HepG2 (cell line): Measurements from ENCODE around the gene IL32. TPM values are rescaled to one million over a fixed set of nuclear protein-coding genes. Genes with fewer than 3 reads are reported as not detected.

Source experiments
- ATF5 ChIP-seq: sonication (generic); formaldehyde crosslinking; IDR thresholded peaks from 2 replicates; pipeline ENCODE4 v1.4.0; 2020; ENCODE audit warnings: mild to moderate bottlenecking, low read depth, missing genetic modification reagents
- BCL3 ChIP-seq: sonication (generic); formaldehyde crosslinking; IDR thresholded peaks from 2 replicates; pipeline ENCODE4 v1.5.1; 2020; ENCODE audit warnings: mild to moderate bottlenecking, missing genetic modification reagents, moderate library complexity
- CREB1 ChIP-seq, 2 experiments: fragments of 450-650 bp in 1 of 2; IDR thresholded peaks; 2 replicates each; pipeline ENCODE4 v1.6.1; 2016 to 2017; ENCODE audit warnings: control low read depth in 1 of 2, mild to moderate bottlenecking in 1 of 2, missing compliant biosample characterization in 1 of 2, missing genetic modification characterization in 1 of 2
- ELF1 ChIP-seq: sonication (generic); formaldehyde crosslinking; IDR thresholded peaks from 2 replicates; pipeline ENCODE4 v1.4.0; 2020; ENCODE audit warnings: missing genetic modification reagents
- NR2C2 ChIP-seq: sonication (generic); formaldehyde crosslinking; IDR thresholded peaks from 2 replicates; pipeline ENCODE4 v1.4.0; 2020; ENCODE audit warnings: missing genetic modification reagents, mild to moderate bottlenecking, moderate library complexity, borderline replicate concordance
- PBX3 ChIP-seq: sonication (generic); formaldehyde crosslinking; IDR thresholded peaks from 2 replicates; pipeline ENCODE4 v1.8.1; 2023; ENCODE audit warnings: missing genetic modification reagents, inconsistent platforms, borderline replicate concordance
- POLR2AphosphoS5 ChIP-seq: IDR thresholded peaks from 2 replicates; pipeline ENCODE4 v1.6.1; 2012; ENCODE audit warnings: low read depth, low read length
- REXO4 ChIP-seq: sonication (generic); formaldehyde crosslinking; IDR thresholded peaks from 2 replicates; pipeline ENCODE4 v1.8.0; 2022; ENCODE audit warnings: missing genetic modification reagents, mild to moderate bottlenecking, borderline replicate concordance
- SRSF1 ChIP-seq: fragments of 200-400 bp; formaldehyde crosslinking; optimal IDR thresholded peaks from 2 replicates; pipeline ENCODE3; 2017; ENCODE audit warnings: mild to moderate bottlenecking, low read depth, low read length, moderate library complexity
- TRIM24 ChIP-seq: sonication (generic); formaldehyde crosslinking; IDR thresholded peaks from 2 replicates; pipeline ENCODE4 v1.8.0; 2022; ENCODE audit warnings: mild to moderate bottlenecking, missing genetic modification reagents
- ZSCAN21 ChIP-seq: sonication (generic); formaldehyde crosslinking; IDR thresholded peaks from 2 replicates; pipeline ENCODE4 v1.8.0; 2022; ENCODE audit warnings: mild to moderate bottlenecking, missing genetic modification reagents, moderate library complexity, borderline replicate concordance
- ZSCAN9 ChIP-seq: IDR thresholded peaks from 2 replicates; pipeline ENCODE4 v1.6.1; 2016; ENCODE audit warnings: borderline replicate concordance
- polyA plus RNA-seq, 8 experiments: library from polyadenylated mRNA; depleted of rRNA in 3 of 8; stranded (reverse) in 7 of 8; unstranded in 1 of 8; fragments of >200 nt; fragmentation: Illumina TruSeq in 4 of 8; extraction: Trizol in 4 of 8; gene quantifications; 2 replicates each; pipeline versions ENCODE4 v1.2.1 to v1.2.3, GENCODE V29; 2011 to 2016; ENCODE audit warnings: low read depth in 4 of 8, missing spikeins in 1 of 8, mixed read lengths in 1 of 8; ENCODE audit not compliant: insufficient read depth in 1 of 8
- total RNA-seq, 5 experiments: library from RNA; depleted of rRNA; stranded (reverse); fragments of >200 nt; fragmentation: Illumina TruSeq; extraction: Trizol; gene quantifications; 2 replicates each; pipeline ENCODE4 v1.2.3, GENCODE V29; 2016; ENCODE audit warnings: low read depth in 1 of 5
- TF ChIP-seq, protein P1 (sequence below): IDR thresholded peaks from 2 replicates; pipeline ENCODE4 v1.6.1; 2016; ENCODE audit warnings: low read depth, missing genetic modification reagents, missing compliant biosample characterization
- TF ChIP-seq, protein P2 (sequence below): sonication (generic); formaldehyde crosslinking; IDR thresholded peaks from 2 replicates; pipeline ENCODE4 v1.5.0; 2020; ENCODE audit warnings: missing genetic modification reagents
- TF ChIP-seq, protein P3 (sequence below): sonication (generic); formaldehyde crosslinking; IDR thresholded peaks from 2 replicates; pipeline ENCODE4; 2020; ENCODE audit warnings: missing genetic modification reagents, mild to moderate bottlenecking, borderline replicate concordance

Gene IL32
- total and polyA plus RNA-seq, 2 of the 13 experiments (the other 11 are each of a cell fraction or from before 2014, with no cell fraction given) = 115 to 165 TPM

GRCh38 chr16:3065069-3065741 lies at the start of gene IL32 (continued):
- TF ChIP-seq ELF1 (0 out of 2 replicates have a peak, but pooled peaks have one; percentile 23), ATF5 (no peak), SRSF1 (no peak), ZSCAN9 (CRISPR knock-in tag) (no peak), REXO4 (no peak), PBX3 (CRISPR knock-in tag) (no peak), POLR2AphosphoS5 (peak; percentile 72), BCL3 (CRISPR knock-in tag) (peak; percentile 69), ZSCAN21 (no peak), NR2C2 (peak; percentile 71; the same call in 1 of the 2 replicates), TRIM24 (CRISPR knock-in tag) (no peak), CREB1 (IDR thresholded peaks at IDR 0.05) (peak; percentile 94), CREB1 (CRISPR knock-in tag; IDR thresholded peaks at IDR 0.05) (peak; percentile 82; the same call in 1 of the 2 replicates)
- TF ChIP-seq, protein P1, sequence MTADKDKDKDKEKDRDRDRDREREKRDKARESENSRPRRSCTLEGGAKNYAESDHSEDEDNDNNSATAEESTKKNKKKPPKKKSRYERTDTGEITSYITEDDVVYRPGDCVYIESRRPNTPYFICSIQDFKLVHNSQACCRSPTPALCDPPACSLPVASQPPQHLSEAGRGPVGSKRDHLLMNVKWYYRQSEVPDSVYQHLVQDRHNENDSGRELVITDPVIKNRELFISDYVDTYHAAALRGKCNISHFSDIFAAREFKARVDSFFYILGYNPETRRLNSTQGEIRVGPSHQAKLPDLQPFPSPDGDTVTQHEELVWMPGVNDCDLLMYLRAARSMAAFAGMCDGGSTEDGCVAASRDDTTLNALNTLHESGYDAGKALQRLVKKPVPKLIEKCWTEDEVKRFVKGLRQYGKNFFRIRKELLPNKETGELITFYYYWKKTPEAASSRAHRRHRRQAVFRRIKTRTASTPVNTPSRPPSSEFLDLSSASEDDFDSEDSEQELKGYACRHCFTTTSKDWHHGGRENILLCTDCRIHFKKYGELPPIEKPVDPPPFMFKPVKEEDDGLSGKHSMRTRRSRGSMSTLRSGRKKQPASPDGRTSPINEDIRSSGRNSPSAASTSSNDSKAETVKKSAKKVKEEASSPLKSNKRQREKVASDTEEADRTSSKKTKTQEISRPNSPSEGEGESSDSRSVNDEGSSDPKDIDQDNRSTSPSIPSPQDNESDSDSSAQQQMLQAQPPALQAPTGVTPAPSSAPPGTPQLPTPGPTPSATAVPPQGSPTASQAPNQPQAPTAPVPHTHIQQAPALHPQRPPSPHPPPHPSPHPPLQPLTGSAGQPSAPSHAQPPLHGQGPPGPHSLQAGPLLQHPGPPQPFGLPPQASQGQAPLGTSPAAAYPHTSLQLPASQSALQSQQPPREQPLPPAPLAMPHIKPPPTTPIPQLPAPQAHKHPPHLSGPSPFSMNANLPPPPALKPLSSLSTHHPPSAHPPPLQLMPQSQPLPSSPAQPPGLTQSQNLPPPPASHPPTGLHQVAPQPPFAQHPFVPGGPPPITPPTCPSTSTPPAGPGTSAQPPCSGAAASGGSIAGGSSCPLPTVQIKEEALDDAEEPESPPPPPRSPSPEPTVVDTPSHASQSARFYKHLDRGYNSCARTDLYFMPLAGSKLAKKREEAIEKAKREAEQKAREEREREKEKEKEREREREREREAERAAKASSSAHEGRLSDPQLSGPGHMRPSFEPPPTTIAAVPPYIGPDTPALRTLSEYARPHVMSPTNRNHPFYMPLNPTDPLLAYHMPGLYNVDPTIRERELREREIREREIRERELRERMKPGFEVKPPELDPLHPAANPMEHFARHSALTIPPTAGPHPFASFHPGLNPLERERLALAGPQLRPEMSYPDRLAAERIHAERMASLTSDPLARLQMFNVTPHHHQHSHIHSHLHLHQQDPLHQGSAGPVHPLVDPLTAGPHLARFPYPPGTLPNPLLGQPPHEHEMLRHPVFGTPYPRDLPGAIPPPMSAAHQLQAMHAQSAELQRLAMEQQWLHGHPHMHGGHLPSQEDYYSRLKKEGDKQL (CRISPR knock-in tag) = no peak
- TF ChIP-seq, protein P2, sequence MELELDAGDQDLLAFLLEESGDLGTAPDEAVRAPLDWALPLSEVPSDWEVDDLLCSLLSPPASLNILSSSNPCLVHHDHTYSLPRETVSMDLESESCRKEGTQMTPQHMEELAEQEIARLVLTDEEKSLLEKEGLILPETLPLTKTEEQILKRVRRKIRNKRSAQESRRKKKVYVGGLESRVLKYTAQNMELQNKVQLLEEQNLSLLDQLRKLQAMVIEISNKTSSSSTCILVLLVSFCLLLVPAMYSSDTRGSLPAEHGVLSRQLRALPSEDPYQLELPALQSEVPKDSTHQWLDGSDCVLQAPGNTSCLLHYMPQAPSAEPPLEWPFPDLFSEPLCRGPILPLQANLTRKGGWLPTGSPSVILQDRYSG (CRISPR knock-in tag) = no peak
- TF ChIP-seq, protein P3, sequence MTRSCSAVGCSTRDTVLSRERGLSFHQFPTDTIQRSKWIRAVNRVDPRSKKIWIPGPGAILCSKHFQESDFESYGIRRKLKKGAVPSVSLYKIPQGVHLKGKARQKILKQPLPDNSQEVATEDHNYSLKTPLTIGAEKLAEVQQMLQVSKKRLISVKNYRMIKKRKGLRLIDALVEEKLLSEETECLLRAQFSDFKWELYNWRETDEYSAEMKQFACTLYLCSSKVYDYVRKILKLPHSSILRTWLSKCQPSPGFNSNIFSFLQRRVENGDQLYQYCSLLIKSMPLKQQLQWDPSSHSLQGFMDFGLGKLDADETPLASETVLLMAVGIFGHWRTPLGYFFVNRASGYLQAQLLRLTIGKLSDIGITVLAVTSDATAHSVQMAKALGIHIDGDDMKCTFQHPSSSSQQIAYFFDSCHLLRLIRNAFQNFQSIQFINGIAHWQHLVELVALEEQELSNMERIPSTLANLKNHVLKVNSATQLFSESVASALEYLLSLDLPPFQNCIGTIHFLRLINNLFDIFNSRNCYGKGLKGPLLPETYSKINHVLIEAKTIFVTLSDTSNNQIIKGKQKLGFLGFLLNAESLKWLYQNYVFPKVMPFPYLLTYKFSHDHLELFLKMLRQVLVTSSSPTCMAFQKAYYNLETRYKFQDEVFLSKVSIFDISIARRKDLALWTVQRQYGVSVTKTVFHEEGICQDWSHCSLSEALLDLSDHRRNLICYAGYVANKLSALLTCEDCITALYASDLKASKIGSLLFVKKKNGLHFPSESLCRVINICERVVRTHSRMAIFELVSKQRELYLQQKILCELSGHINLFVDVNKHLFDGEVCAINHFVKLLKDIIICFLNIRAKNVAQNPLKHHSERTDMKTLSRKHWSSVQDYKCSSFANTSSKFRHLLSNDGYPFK (CRISPR knock-in tag) = peak; percentile 39; the same call in 1 of the 2 replicates
